DND-41 (cell line): ENCODE data around the gene OR2AT4.

Experiments used
- ATAC-seq: fragments of 200-7000 bp; cut with Tn5 transposase; 3 replicates; pipeline ENCODE4 v1.9.1; 2021; ENCODE audit warnings: low read depth; ENCODE audit not compliant: insufficient read depth
- DNase-seq: peaks from one replicate; pipeline ENCODE4 v3.0.0-alpha.2; 2020
- H2AFZ ChIP-seq: 2 replicates; pipeline ENCODE4 v1.6.0; 2012; ENCODE audit warnings: low read depth, low read length
- H3K27ac ChIP-seq: 2 replicates; pipeline ENCODE4 v1.5.1; 2012; ENCODE audit warnings: low read length, inconsistent platforms
- H3K27me3 ChIP-seq: fragments of 200-600 bp; sonication (generic); 2 replicates; pipeline ENCODE4 v1.6.0; 2012; ENCODE audit warnings: low read length, mild to moderate bottlenecking, inconsistent platforms; ENCODE audit not compliant: insufficient read depth, poor library complexity
- H3K36me3 ChIP-seq: 2 replicates; pipeline ENCODE4 v1.5.1; 2012; ENCODE audit warnings: low read length, inconsistent platforms; ENCODE audit not compliant: insufficient read depth
- H3K4me1 ChIP-seq: 2 replicates; pipeline ENCODE4 v1.5.1; 2012; ENCODE audit warnings: mild to moderate bottlenecking, low read length; ENCODE audit not compliant: insufficient read depth
- H3K4me2 ChIP-seq: 2 replicates; pipeline ENCODE4 v1.6.0; 2012; ENCODE audit warnings: mild to moderate bottlenecking, moderate library complexity, low read length, inconsistent platforms; ENCODE audit not compliant: insufficient read depth
- H3K4me3 ChIP-seq, 2 experiments: fragments of 200-600 bp in 1 of 2; shearing (Covaris generic) in 1 of 2; 2 replicates each; pipeline ENCODE4 v1.5.1; 2012 to 2016; ENCODE audit warnings: inconsistent platforms in 2 of 2, low read length in 2 of 2, mild to moderate bottlenecking in 2 of 2, low read depth in 1 of 2, moderate library complexity in 1 of 2
- H3K79me2 ChIP-seq: 2 replicates; pipeline ENCODE4 v1.6.0; 2012; ENCODE audit warnings: low read length, inconsistent platforms; ENCODE audit not compliant: insufficient read depth
- H3K9ac ChIP-seq: 2 replicates; pipeline ENCODE4 v1.6.0; 2012; ENCODE audit warnings: low read depth, mild to moderate bottlenecking, inconsistent platforms, low read length, moderate library complexity
- H3K9me3 ChIP-seq: 2 replicates; pipeline ENCODE4 v1.5.1; 2012; ENCODE audit warnings: low read length, moderate library complexity, mild to moderate bottlenecking, inconsistent platforms; ENCODE audit not compliant: insufficient read depth, severe bottlenecking
- H4K20me1 ChIP-seq: 2 replicates; pipeline ENCODE4 v1.6.0; 2012; ENCODE audit warnings: low read length; ENCODE audit not compliant: insufficient read depth
- CTCF ChIP-seq: IDR thresholded peaks from 2 replicates; pipeline ENCODE4 v1.5.1; 2012; ENCODE audit warnings: borderline replicate concordance, low read length, moderate library complexity, mild to moderate bottlenecking; ENCODE audit not compliant: poor library complexity, severe bottlenecking; ENCODE audit errors: extremely low read depth
- EZH2 ChIP-seq: IDR thresholded peaks from 3 replicates; pipeline ENCODE4 v1.6.1; 2012; ENCODE audit warnings: borderline replicate concordance, low read depth, mild to moderate bottlenecking, moderate library complexity, low read length, inconsistent platforms; ENCODE audit not compliant: severe bottlenecking

OR2AT4 gene

GRCh38 chr11:75133976-75134375, 37.3 kb upstream of the OR2AT4 start:
- Histone ChIP-seq H3K4me3 (no peak overlapping the region), H4K20me1 (no peaks in the 10 kb centered on the region), H3K79me2 (no peaks in the 10 kb centered on the region), H3K36me3 (no peaks in the 10 kb centered on the region), H3K27me3 (peaks cover 16% of the 10 kb centered on the region), H3K4me1 (no peaks in the 10 kb centered on the region), H2AFZ (no peak overlapping the region), H3K4me2 (no peak overlapping the region), H3K27ac (no peak overlapping the region), H3K9me3 (no peaks in the 10 kb centered on the region), H3K9ac (no peak overlapping the region)
- no peak for DNase-seq
- no peak for ATAC-seq
- TF ChIP-seq CTCF (no peak), EZH2 (no peak)

- DNase-seq (no peak), ATAC-seq (no peak)
- Histone ChIP-seq H4K20me1 (no peaks in the 10 kb centered on the region), H3K4me1 (no peaks in the 10 kb centered on the region), H3K9me3 (no peaks in the 10 kb centered on the region), H3K79me2 (no peaks in the 10 kb centered on the region), H3K4me3 (no peak overlapping the region), H3K27me3 (peaks cover 11% of the 10 kb centered on the region), H2AFZ (no peak overlapping the region), H3K4me2 (no peak overlapping the region), H3K36me3 (no peaks in the 10 kb centered on the region), H3K27ac (no peak overlapping the region), H3K9ac (no peak overlapping the region)
- TF ChIP-seq EZH2: no peak
These were observed 35.4 kb upstream of the OR2AT4 start for GRCh38 chr11:75132080-75132479.

- H3K4me2 ChIP-seq: no peak overlapping the region
- H3K9me3 ChIP-seq: no peaks in the 10 kb centered on the region
- H3K27ac ChIP-seq: no peak overlapping the region
- no peak overlapping the region for H2AFZ ChIP-seq
- no peaks in the 10 kb centered on the region for H3K36me3 ChIP-seq
- ATAC-seq (no peak), DNase-seq (no peak)
- TF ChIP-seq CTCF (no peak), EZH2 (no peak)
- H3K4me1 ChIP-seq: no peaks in the 10 kb centered on the region
- no peak overlapping the region for H3K4me3 ChIP-seq
- no peaks in the 10 kb centered on the region for H3K27me3 ChIP-seq
- no peaks in the 10 kb centered on the region for H4K20me1 ChIP-seq
- H3K79me2 ChIP-seq: no peaks in the 10 kb centered on the region
- no peak overlapping the region for H3K9ac ChIP-seq
These were observed 29.9 kb upstream of the OR2AT4 start for GRCh38 chr11:75126564-75126963.

GRCh38 chr11:75118577-75118976, 21.9 kb upstream of the OR2AT4 start:
- no peak overlapping the region for H3K4me2 ChIP-seq
- ATAC-seq (no peak), DNase-seq (no peak)
- H3K4me3 ChIP-seq: no peak overlapping the region
- TF ChIP-seq CTCF: no peak
- no peak for TF ChIP-seq EZH2
- no peaks in the 10 kb centered on the region for H3K36me3 ChIP-seq
- no peaks in the 10 kb centered on the region for H3K27me3 ChIP-seq
- no peaks in the 10 kb centered on the region for H4K20me1 ChIP-seq
- H2AFZ ChIP-seq: no peak overlapping the region
- no peak overlapping the region for H3K9ac ChIP-seq
- H3K4me1 ChIP-seq: no peaks in the 10 kb centered on the region
- no peak overlapping the region for H3K27ac ChIP-seq
- no peaks in the 10 kb centered on the region for H3K79me2 ChIP-seq
- H3K9me3 ChIP-seq: peaks cover 2% of the 10 kb centered on the region
